T-helper 2 cell treated with Interferon-gamma antibody and Interleukin-4, amounts not matched to agents 5 μg/mL and 100 μg/mL, for 36 hours (primary cell): Measurements from ENCODE around the gene PTH1R.

Experiments
- DNase-seq: peaks from one replicate; pipeline ENCODE4 v3.0.0; 2021; ENCODE audit warnings: low spot score
- H3K27ac Mint-ChIP-seq: one replicate; pipeline ENCODE4 v1.8.0; 2021; ENCODE audit warnings: mild to moderate bottlenecking, mixed read lengths
- H3K27me3 Mint-ChIP-seq: one replicate; pipeline ENCODE4 v1.8.0; 2021; ENCODE audit warnings: low read depth, mixed read lengths
- H3K36me3 Mint-ChIP-seq: one replicate; pipeline ENCODE4 v1.8.0; 2021; ENCODE audit warnings: low read depth, mixed read lengths
- H3K4me1 Mint-ChIP-seq: one replicate; pipeline ENCODE4 v1.8.0; 2021; ENCODE audit warnings: low read depth, mixed read lengths
- H3K4me3 Mint-ChIP-seq: one replicate; pipeline ENCODE4 v1.8.0; 2022; ENCODE audit warnings: mild to moderate bottlenecking, moderate library complexity, mixed read lengths
- H3K9me3 Mint-ChIP-seq: one replicate; pipeline ENCODE4 v1.8.0; 2021; ENCODE audit warnings: mixed read lengths

Gene PTH1R

DNA sequence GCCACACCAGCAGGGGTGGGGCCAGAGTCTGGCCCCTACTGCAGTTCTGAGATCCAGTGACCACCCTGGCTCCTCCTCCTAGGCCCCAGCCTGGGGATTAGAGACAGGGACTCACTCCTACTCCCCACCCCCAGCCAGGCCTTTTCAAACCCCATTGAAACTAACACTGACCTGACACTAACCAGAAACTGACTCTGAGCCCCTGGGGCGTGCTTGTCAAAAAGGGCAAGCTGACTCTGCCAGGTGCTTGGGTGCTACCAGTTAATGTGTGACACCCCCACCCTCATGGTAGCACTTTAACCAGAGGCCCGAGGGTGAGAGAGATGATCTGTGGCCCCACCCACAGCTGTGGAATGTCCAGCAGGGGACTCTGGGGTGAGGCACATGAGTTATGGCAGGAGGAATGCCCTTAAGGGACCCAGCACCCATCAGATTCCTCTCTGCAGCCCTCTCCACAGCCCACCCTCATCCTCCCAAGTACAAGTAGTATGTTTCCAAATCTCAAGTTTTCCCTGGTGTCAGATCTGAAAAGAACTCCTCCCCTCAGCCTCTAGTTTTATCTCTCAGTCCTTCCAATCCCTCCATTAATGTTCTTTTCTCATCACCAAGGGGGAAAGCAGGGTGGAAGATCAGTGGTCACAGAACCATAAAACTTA is 1.4 kb downstream of the PTH1R start:
- Mint-ChIP-seq H3K4me1 (peaks cover 5% of the 10 kb centered on the region), H3K27ac (no peak overlapping the region), H3K4me3 (no peak overlapping the region), H3K36me3 (no peaks in the 10 kb centered on the region), H3K27me3 (peaks cover 44% of the 10 kb centered on the region), H3K9me3 (no peaks in the 10 kb centered on the region)
- no peak for DNase-seq

DNA sequence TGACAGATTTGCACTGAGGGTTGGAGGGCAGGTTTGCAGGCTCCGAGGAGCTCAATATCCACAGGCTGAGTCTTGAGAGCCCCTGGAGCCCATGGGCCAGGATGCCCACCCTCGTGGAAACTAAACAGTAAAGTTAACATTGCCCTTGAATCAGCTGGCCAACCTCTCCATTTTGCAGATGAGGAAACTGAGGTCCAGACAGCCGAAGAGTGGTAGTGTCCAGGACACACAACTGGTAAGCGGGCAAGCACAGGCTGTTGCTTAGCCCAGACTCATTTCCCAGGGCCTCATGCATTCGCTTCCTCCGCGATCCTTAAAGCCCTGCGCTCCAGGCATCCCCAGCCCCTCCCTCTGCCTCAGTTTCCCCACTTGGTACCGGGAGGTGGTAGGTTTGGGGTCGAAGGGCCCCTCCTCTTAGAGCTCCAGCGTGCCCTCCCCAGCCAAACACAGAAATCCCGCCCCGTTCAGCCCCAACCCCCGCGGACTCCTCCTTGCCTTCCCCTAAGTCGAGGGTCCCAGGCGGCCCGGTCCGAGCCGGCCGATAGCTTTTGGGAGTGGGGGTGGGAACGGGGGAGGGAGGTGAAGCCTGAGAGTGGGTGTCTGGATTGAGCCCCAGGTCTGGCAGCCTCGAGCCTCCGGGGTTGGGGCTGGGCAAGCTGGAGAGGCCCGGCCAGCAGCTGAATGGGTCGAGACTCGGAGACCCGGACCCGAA is 3.5 kb downstream of the PTH1R start:
- H3K9me3 Mint-ChIP-seq: no peaks in the 10 kb centered on the region
- no peak overlapping the region for H3K27ac Mint-ChIP-seq
- DNase-seq: no peak
- H3K4me3 Mint-ChIP-seq: peak overlapping the region; percentile 7
- H3K4me1 Mint-ChIP-seq: no peaks in the 10 kb centered on the region
- H3K27me3 Mint-ChIP-seq: peaks cover 58% of the 10 kb centered on the region
- H3K36me3 Mint-ChIP-seq: no peaks in the 10 kb centered on the region

- DNase-seq: no peak
- Mint-ChIP-seq H3K4me1 (no peaks in the 10 kb centered on the region), H3K27me3 (peaks cover 66% of the 10 kb centered on the region), H3K36me3 (no peaks in the 10 kb centered on the region), H3K4me3 (peak overlapping the region; percentile 40), H3K9me3 (no peaks in the 10 kb centered on the region), H3K27ac (no peak overlapping the region)
These were observed 4.3 kb downstream of the PTH1R start for GRCh38 chr3:46881596-46882376.

DNA sequence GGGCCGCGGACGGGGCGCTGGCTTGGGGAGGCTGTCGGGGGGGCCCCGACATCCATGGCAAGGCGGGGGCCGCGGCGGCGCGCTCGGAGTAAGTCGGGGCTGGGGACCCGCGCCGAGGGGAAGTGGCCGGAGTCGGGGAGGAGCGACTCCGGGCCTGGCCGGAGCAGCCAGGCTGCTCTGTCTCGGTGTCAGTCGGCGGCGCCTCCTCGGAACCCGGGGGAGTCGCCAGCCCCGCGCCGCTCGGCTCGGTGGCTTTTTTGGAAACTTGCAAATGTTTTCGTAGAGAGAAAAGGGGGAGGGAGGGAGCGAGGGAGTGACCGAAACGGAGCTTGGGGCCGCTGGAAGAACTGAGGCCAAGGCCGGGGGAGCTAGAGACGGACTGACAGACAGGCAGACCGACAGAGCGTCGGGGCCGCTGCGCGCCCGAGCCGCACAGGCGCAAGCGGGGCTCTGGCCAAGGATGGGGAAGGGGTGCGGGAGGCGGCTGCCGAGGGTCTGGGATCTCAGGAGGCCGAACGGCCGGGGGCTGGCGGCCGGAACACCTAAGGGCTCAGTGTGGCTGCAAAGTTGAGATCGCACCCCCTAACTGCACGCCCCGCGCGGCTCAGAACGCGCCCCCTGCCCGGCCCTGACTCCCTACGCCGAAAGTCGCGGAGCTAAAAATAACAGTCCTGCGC is 5.0 kb downstream of the PTH1R start:
- Mint-ChIP-seq H3K4me3 (peak overlapping the region; percentile 43), H3K9me3 (no peaks in the 10 kb centered on the region), H3K36me3 (no peaks in the 10 kb centered on the region), H3K27me3 (peaks cover 69% of the 10 kb centered on the region), H3K27ac (no peak overlapping the region), H3K4me1 (no peaks in the 10 kb centered on the region)
- DNase-seq: no peak

DNA sequence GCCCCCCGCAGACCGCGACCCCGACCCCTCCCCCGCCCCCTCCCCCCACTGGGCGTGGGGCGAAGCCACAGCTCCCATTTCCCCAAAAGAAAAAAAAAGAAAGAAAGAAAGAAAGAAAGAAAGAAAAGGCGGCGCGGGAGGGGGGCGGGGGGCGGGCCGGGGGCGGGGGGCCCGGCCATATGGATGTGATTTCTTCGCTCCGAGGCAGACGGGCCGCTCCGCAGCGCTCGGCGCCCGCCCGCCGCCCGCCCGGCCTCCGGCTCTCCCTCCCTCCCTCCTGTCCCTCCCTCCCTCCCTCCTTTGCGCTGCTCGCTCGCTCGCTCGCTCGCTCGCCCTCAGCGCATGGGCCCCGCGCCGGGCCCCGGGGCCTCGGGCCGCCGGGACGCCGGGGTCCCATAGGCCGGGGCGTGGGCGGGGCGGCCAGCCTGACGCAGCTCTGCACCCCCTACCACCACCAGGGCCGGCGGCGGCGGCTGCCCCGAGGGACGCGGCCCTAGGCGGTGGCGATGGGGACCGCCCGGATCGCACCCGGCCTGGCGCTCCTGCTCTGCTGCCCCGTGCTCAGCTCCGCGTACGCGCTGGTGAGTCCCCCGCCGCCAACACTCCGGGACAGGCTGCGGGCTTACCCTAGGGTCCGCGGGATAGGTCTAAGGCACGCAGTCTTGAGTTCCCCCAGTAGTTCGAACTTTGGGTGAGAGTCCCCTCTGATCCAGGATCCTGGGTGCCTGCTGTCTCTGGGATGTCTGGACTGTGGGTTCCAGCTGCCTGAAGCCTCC is 5.7 kb downstream of the PTH1R start:
- H3K36me3 Mint-ChIP-seq: no peaks in the 10 kb centered on the region
- peaks cover 75% of the 10 kb centered on the region for H3K27me3 Mint-ChIP-seq
- H3K9me3 Mint-ChIP-seq: no peaks in the 10 kb centered on the region
- no peak overlapping the region for H3K27ac Mint-ChIP-seq
- H3K4me1 Mint-ChIP-seq: no peaks in the 10 kb centered on the region
- H3K4me3 Mint-ChIP-seq: peak overlapping the region; percentile 36
- no peak for DNase-seq

- Mint-ChIP-seq H3K36me3 (no peaks in the 10 kb centered on the region), H3K4me3 (peak overlapping the region; percentile 36), H3K9me3 (no peaks in the 10 kb centered on the region), H3K27ac (no peak overlapping the region), H3K27me3 (peaks cover 77% of the 10 kb centered on the region), H3K4me1 (no peaks in the 10 kb centered on the region)
- no peak for DNase-seq
These were observed 6.3 kb downstream of the PTH1R start for GRCh38 chr3:46883830-46884185.

DNA sequence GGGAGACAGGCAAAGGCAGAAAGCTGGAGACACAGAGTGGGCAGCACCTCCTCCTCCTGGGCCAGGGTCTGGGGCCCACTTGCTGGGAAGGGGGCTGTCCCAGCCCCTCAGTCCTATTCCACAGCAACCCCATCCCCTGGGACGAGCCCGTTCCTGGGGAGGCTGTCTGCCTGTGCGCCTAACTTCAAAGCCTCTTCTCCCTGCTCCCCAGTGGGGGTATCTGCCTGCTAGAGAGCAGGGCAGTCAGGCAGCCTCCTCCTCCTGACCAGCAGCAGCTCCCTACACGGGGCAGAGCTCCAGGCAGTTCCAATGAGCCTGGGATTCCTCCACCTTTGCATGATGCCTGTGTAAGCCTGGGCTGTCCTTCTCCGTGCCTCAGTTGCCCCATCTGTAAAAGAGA is 6.9 kb downstream of the PTH1R start:
- no peak overlapping the region for H3K4me3 Mint-ChIP-seq
- no peak overlapping the region for H3K27ac Mint-ChIP-seq
- H3K9me3 Mint-ChIP-seq: no peaks in the 10 kb centered on the region
- H3K36me3 Mint-ChIP-seq: no peaks in the 10 kb centered on the region
- peaks cover 70% of the 10 kb centered on the region for H3K27me3 Mint-ChIP-seq
- H3K4me1 Mint-ChIP-seq: no peaks in the 10 kb centered on the region
- no peak for DNase-seq

- H3K27ac Mint-ChIP-seq: no peak overlapping the region
- H3K27me3 Mint-ChIP-seq: peaks cover 65% of the 10 kb centered on the region
- no peak overlapping the region for H3K4me3 Mint-ChIP-seq
These were observed 7.4 kb downstream of the PTH1R start for GRCh38 chr3:46884929-46885328.

DNA sequence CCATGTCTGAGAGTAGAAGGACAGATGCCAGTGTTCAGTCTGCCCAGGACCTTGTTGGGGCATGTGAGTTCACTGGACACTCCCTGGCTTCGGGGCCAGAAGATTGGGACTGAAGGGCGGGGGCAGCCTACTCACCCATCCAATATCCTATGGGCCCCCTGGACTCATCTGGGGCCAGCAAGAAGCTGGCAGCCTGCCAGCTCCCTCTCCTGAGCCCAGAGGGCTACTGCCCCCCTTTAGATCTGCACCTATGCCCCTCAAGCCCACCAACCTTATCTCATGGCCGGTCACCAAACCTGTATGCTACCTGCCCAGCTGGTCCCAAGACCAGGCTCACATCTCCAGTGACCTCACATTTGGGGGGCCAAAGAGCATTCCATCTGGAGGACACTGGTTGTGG is 8.1 kb downstream of the PTH1R start:
- Mint-ChIP-seq H3K27ac (no peak overlapping the region), H3K9me3 (no peaks in the 10 kb centered on the region), H3K36me3 (no peaks in the 10 kb centered on the region), H3K4me1 (no peaks in the 10 kb centered on the region), H3K27me3 (peaks cover 61% of the 10 kb centered on the region), H3K4me3 (no peak overlapping the region)
- no peak for DNase-seq

More at GRCh38 chr3:46884929-46885328, 7.4 kb downstream of the PTH1R start:
- Mint-ChIP-seq H3K4me1 (no peaks in the 10 kb centered on the region), H3K36me3 (no peaks in the 10 kb centered on the region), H3K9me3 (no peaks in the 10 kb centered on the region)
- DNase-seq: no peak

GRCh38 chr3:46887980-46888494 is 10.5 kb downstream of the PTH1R start:
- no peak for DNase-seq
- no peak overlapping the region for H3K27ac Mint-ChIP-seq
- H3K9me3 Mint-ChIP-seq: no peaks in the 10 kb centered on the region
- no peak overlapping the region for H3K4me3 Mint-ChIP-seq
- no peaks in the 10 kb centered on the region for H3K4me1 Mint-ChIP-seq
- peaks cover 71% of the 10 kb centered on the region for H3K27me3 Mint-ChIP-seq
- no peaks in the 10 kb centered on the region for H3K36me3 Mint-ChIP-seq

GRCh38 chr3:46888705-46889104 is 11.2 kb downstream of the PTH1R start:
- Mint-ChIP-seq H3K36me3 (no peaks in the 10 kb centered on the region), H3K4me3 (no peak overlapping the region), H3K9me3 (no peaks in the 10 kb centered on the region), H3K27me3 (peaks cover 73% of the 10 kb centered on the region), H3K4me1 (no peaks in the 10 kb centered on the region), H3K27ac (no peak overlapping the region)
- no peak for DNase-seq

DNA sequence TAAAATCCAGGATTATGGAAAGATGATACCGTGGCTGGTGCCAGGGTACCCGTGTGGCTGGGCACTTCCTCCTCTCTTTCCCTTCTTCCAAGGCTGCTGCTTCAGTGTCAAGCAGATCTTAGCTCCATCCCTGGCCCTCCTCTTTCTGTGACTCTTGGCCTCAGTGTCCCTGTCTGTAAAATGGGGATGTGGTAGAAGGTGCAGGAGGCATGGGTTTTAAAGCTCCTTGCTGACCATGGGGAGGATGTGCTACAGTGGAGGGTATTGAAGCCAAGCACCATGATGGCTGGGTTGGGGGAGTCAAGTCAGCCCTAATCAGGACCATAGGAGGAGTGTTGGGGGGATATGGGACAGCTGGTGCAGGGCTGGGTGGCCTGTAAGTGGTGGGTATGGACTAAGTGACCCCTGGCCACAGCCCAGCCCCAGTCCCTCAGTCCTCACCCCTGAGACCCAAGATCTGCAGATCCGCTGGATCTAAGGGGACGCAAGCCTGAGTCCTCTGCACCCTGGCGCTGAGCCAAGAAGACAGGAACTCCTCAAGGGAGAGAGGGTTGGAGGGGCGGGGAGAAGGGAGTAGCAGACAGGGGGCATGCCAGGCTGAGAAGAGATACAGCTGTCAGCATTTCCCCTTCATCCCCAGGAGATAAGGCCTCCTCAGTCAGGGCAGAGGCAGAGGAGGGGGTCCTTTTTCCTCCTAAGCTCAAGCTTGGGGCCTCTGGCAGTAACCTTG is 12.0 kb downstream of the PTH1R start:
- H3K36me3 Mint-ChIP-seq: no peaks in the 10 kb centered on the region
- no peak overlapping the region for H3K27ac Mint-ChIP-seq
- H3K4me1 Mint-ChIP-seq: no peaks in the 10 kb centered on the region
- no peak overlapping the region for H3K4me3 Mint-ChIP-seq
- no peak for DNase-seq
- H3K9me3 Mint-ChIP-seq: no peaks in the 10 kb centered on the region
- H3K27me3 Mint-ChIP-seq: peaks cover 74% of the 10 kb centered on the region

GRCh38 chr3:46890132-46890531 is 12.6 kb downstream of the PTH1R start:
- H3K36me3 Mint-ChIP-seq: no peaks in the 10 kb centered on the region
- no peak overlapping the region for H3K4me3 Mint-ChIP-seq
- DNase-seq: no peak
- peaks cover 69% of the 10 kb centered on the region for H3K27me3 Mint-ChIP-seq
- no peaks in the 10 kb centered on the region for H3K9me3 Mint-ChIP-seq
- no peaks in the 10 kb centered on the region for H3K4me1 Mint-ChIP-seq
- H3K27ac Mint-ChIP-seq: no peak overlapping the region
